ENCODE measurements around the gene SET. TPM values are rescaled to one million over a fixed set of nuclear protein-coding genes. Genes with fewer than 3 reads are reported as not detected.
"Not testable (repeated sequence)": the region's sequence is repeated elsewhere in the genome, so short reads cannot be mapped to it uniquely, and the experiment has no call there.

Gene SET
- 891 and 930 TPM in 2 replicates for total RNA-seq
- long read RNA-seq, transcript SET-201 (8 exons, 2,915 nt), result minor isoform, 21 of 238 reads
- long read RNA-seq, transcript SET-204 (8 exons, 2,850 nt), result major isoform, 130 of 238 reads
- long read RNA-seq, partial matches to known transcripts, result 76 of 238 reads
- long read RNA-seq, other reads (novel, unspliced or antisense), result 11 of 238 reads

GRCh38 chr9:128688501-128689292 lies at the start of gene SET:
TSS of gene SET (plus strand) at chr9:128689222. CDS start at chr9:128689583, 361 bp downstream.
- Mint-ChIP-seq H3K4me3 (peak within 1 kb of the TSS; percentile 90), H3K27ac (ENCODE audit: unreplicated experiment) (peak within 1 kb of the TSS; percentile 89), H3K4me1 (peaks cover 62% of the 10 kb centered on the region), H3K36me3 (ENCODE audit: low read depth) (peaks cover 21% of the 10 kb centered on the region), H3K9me3 (no peaks in the 10 kb centered on the region), H3K27me3 (ENCODE audit: low read depth) (peaks cover 5% of the 10 kb centered on the region)
- no peak for TF ChIP-seq CTCF (conservative IDR thresholded peaks at IDR 0.05)
- peak; percentile 92 for DNase-seq (ENCODE audit: low read depth, low spot score)

GRCh38 chr9:128640603-128641002 lies 48.4 kb upstream of the SET start:
- peaks cover 5% of the 10 kb centered on the region for H3K4me1 Mint-ChIP-seq
- no peaks in the 10 kb centered on the region for H3K9me3 Mint-ChIP-seq
- H3K36me3 Mint-ChIP-seq (ENCODE audit: low read depth), result no peaks in the 10 kb centered on the region
- peak overlapping the region; percentile 62 for H3K27ac Mint-ChIP-seq (ENCODE audit: unreplicated experiment)
- TF ChIP-seq CTCF (conservative IDR thresholded peaks at IDR 0.05), result no peak
- no peaks in the 10 kb centered on the region for H3K27me3 Mint-ChIP-seq (ENCODE audit: low read depth)
- no peak for DNase-seq (ENCODE audit: low read depth, low spot score)
- H3K4me3 Mint-ChIP-seq, result no peak overlapping the region

- Mint-ChIP-seq H3K36me3 (ENCODE audit: low read depth) (no peaks in the 10 kb centered on the region), H3K27me3 (ENCODE audit: low read depth) (no peaks in the 10 kb centered on the region), H3K4me1 (peaks cover 5% of the 10 kb centered on the region), H3K9me3 (no peaks in the 10 kb centered on the region), H3K4me3 (no peak overlapping the region), H3K27ac (ENCODE audit: unreplicated experiment) (peak overlapping the region; percentile 80)
- no peak for DNase-seq (ENCODE audit: low read depth, low spot score)
- TF ChIP-seq CTCF (conservative IDR thresholded peaks at IDR 0.05), result no peak
Observed at GRCh38 chr9:128642675-128643245, 46.3 kb upstream of the SET start.

GRCh38 chr9:128643519-128644300 lies 45.3 kb upstream of the SET start:
- peak overlapping the region; percentile 88 for H3K27ac Mint-ChIP-seq (ENCODE audit: unreplicated experiment)
- H3K4me1 Mint-ChIP-seq, result peaks cover 6% of the 10 kb centered on the region
- no peaks in the 10 kb centered on the region for H3K27me3 Mint-ChIP-seq (ENCODE audit: low read depth)
- TF ChIP-seq CTCF (conservative IDR thresholded peaks at IDR 0.05), result no peak
- H3K36me3 Mint-ChIP-seq (ENCODE audit: low read depth), result no peaks in the 10 kb centered on the region
- no peak overlapping the region for H3K4me3 Mint-ChIP-seq
- H3K9me3 Mint-ChIP-seq, result no peaks in the 10 kb centered on the region
- no peak for DNase-seq (ENCODE audit: low read depth, low spot score)

- not testable (repeated sequence) for H3K4me1 Mint-ChIP-seq; H3K9me3 Mint-ChIP-seq; DNase-seq (ENCODE audit: low read depth, low spot score); H3K36me3 Mint-ChIP-seq (ENCODE audit: low read depth); H3K27me3 Mint-ChIP-seq (ENCODE audit: low read depth); H3K27ac Mint-ChIP-seq (ENCODE audit: unreplicated experiment)
- TF ChIP-seq CTCF (conservative IDR thresholded peaks at IDR 0.05), result peak; percentile 46
- H3K4me3 Mint-ChIP-seq, result peak overlapping the region; percentile 45
Observed at GRCh38 chr9:128648206-128648605, 40.8 kb upstream of the SET start.
